GM12878 (cell line): ENCODE measurements around the gene OR11G2. TPM values are rescaled to one million over a fixed set of nuclear protein-coding genes. Genes with fewer than 3 reads are reported as not detected.
A peak's percentile ranks its signal among the peaks of the same experiment; 100 is the strongest.

Source experiments
- ATAC-seq: fragments of 200-7000 bp; cut with Tn5 transposase; 3 replicates; pipeline ENCODE4 v1.9.1; 2020; ENCODE audit warnings: mild to moderate bottlenecking, moderate library complexity
- BruUV-seq: library from RNA; stranded (reverse); fragments of 400-500 nt; replicated peaks from 2 replicates; lab custom pipeline; 2021; lab: Mats Ljungman, UMichigan
- CTCF ChIA-PET: fragments of 300-600 bp; sonication (Branson Sonifier 250); formaldehyde crosslinking; extraction: SDS; loops from one replicate; lab custom pipeline; 2021; ENCODE audit warnings: inconsistent platforms; lab: Yijun Ruan, JAX
- POLR2A ChIA-PET: fragments of 350-600 bp; formaldehyde crosslinking; extraction: SDS; loops from one replicate; lab custom pipeline; 2021; ENCODE audit warnings: inconsistent platforms; lab: Charles Lee
- RAD21 ChIA-PET: fragments of 300-600 bp; sonication (Branson Sonifier 250); formaldehyde crosslinking; loops from one replicate; lab custom pipeline; 2023; ENCODE audit warnings: antibody characterized with exemption; ENCODE audit not compliant: unreplicated experiment; lab: Charles Lee
- SMC1A ChIA-PET: fragments of 300-600 bp; sonication (Branson Sonifier 250); formaldehyde crosslinking; loops from one replicate; lab custom pipeline; 2023; ENCODE audit not compliant: unreplicated experiment, uncharacterized antibody; lab: Charles Lee
- DNase-seq: peaks from one replicate; pipeline ENCODE4 v3.0.0-alpha.2; 2011; ENCODE audit warnings: low read depth, low spot score
- FAIRE-seq: peaks from 3 replicates; lab custom pipeline; 2011; peaks lifted over from hg19 to GRCh38; lab: Jason Lieb, UNC
- H2AFZ ChIP-seq: 2 replicates; pipeline ENCODE4 v1.6.0; 2011; ENCODE audit warnings: low read depth, low read length, control low read depth; ENCODE audit not compliant: control insufficient read depth
- H3K27ac ChIP-seq: 2 replicates; pipeline ENCODE4 v1.5.1; 2011; ENCODE audit warnings: control low read depth; ENCODE audit not compliant: control insufficient read depth, insufficient read depth
- H3K27me3 ChIP-seq, 2 experiments: replicated peaks in 1 of 2; 2 replicates each; pipeline versions ENCODE4 v1.6.0 to v1.6.1; 2011; ENCODE audit warnings: low read length in 1 of 2; ENCODE audit not compliant: control insufficient read depth in 2 of 2, insufficient read depth in 2 of 2
- H3K36me3 ChIP-seq, 2 experiments: 2 replicates each; pipeline ENCODE4 v1.5.1; 2011; ENCODE audit warnings: low read length in 1 of 2; ENCODE audit not compliant: control insufficient read depth in 2 of 2, insufficient read depth in 2 of 2
- H3K4me1 ChIP-seq: 2 replicates; pipeline ENCODE4 v1.6.1; 2011; ENCODE audit warnings: mild to moderate bottlenecking, low read length, moderate library complexity, mixed read lengths; ENCODE audit not compliant: control insufficient read depth, insufficient read depth
- H3K4me2 ChIP-seq: 2 replicates; pipeline ENCODE4 v1.6.0; 2011; ENCODE audit warnings: control low read depth; ENCODE audit not compliant: control insufficient read depth, insufficient read depth
- H3K4me3 ChIP-seq: fragments of 200-600 bp; sonication (generic); 2 replicates; pipeline ENCODE4 v1.5.1; 2016
- H3K79me2 ChIP-seq: 2 replicates; pipeline ENCODE4 v1.6.0; 2011; ENCODE audit warnings: low read length; ENCODE audit not compliant: control insufficient read depth, insufficient read depth
- H3K9ac ChIP-seq: 2 replicates; pipeline ENCODE4 v1.8.0; 2011; ENCODE audit warnings: low read length, control low read depth, mixed read lengths; ENCODE audit not compliant: control insufficient read depth, insufficient read depth
- H3K9me3 ChIP-seq: replicated peaks from 3 replicates; pipeline ENCODE4 v1.5.1; 2011; ENCODE audit warnings: mild to moderate bottlenecking, low read length; ENCODE audit not compliant: control insufficient read depth, insufficient read depth
- H4K20me1 ChIP-seq: 2 replicates; pipeline ENCODE4 v1.6.0; 2011; ENCODE audit not compliant: control insufficient read depth, insufficient read depth
- CREB1 ChIP-seq: IDR thresholded peaks from 2 replicates; pipeline ENCODE4 v1.6.1; 2012; ENCODE audit warnings: low read depth, mild to moderate bottlenecking, inconsistent platforms
- CTCF ChIP-seq, 3 experiments: IDR thresholded peaks in 2 of 3; conservative IDR thresholded peaks in 1 of 3; 2 replicates each; pipeline ENCODE4 v1.5.1; 2011; ENCODE audit warnings: low read depth in 3 of 3, low read length in 3 of 3, mild to moderate bottlenecking in 3 of 3, control low read depth in 2 of 3, moderate library complexity in 2 of 3, inconsistent platforms in 1 of 3, mixed read lengths in 1 of 3; ENCODE audit not compliant: control insufficient read depth in 2 of 3, insufficient read depth in 1 of 3; ENCODE audit errors: extremely low read depth in 1 of 3
- EED ChIP-seq: sonication (generic); IDR thresholded peaks from 2 replicates; pipeline ENCODE4 v1.6.1; 2016; ENCODE audit warnings: antibody characterized with exemption, low read depth
- IKZF1 ChIP-seq: fragments of 450-650 bp; conservative IDR thresholded peaks from 2 replicates; pipeline ENCODE4 v1.6.1; 2017; ENCODE audit warnings: antibody characterized with exemption, mild to moderate bottlenecking
- IRF5 ChIP-seq: fragments of 450-650 bp; IDR thresholded peaks from 2 replicates; pipeline ENCODE4 v1.6.1; 2017; ENCODE audit warnings: borderline replicate concordance
- KLF5 ChIP-seq: fragments of 450-650 bp; IDR thresholded peaks from 2 replicates; pipeline ENCODE4 v1.6.1; 2014; ENCODE audit warnings: mild to moderate bottlenecking; ENCODE audit not compliant: partially characterized antibody
- PAX8 ChIP-seq: fragments of 450-650 bp; IDR thresholded peaks from 2 replicates; pipeline ENCODE4 v1.6.1; 2017; ENCODE audit warnings: mild to moderate bottlenecking, moderate library complexity
- POLR2AphosphoS2 ChIP-seq: IDR thresholded peaks from 2 replicates; pipeline ENCODE4 v1.6.1; 2011; ENCODE audit warnings: low read depth, mild to moderate bottlenecking, low read length, improper control_type of control experiment, moderate library complexity
- USF2 ChIP-seq: IDR thresholded peaks from 2 replicates; pipeline ENCODE4 v1.6.1; 2011; ENCODE audit warnings: low read depth, low read length, improper control_type of control experiment, borderline replicate concordance
- ZZZ3 ChIP-seq: IDR thresholded peaks from 2 replicates; pipeline ENCODE4 v1.6.1; 2011; ENCODE audit warnings: low read depth; ENCODE audit not compliant: control insufficient read depth, insufficient read length
- WGBS: methylation state at CpG from one replicate; pipeline ENCODE4 v1.1.6; 2016; ENCODE audit warnings: low lambda C conversion rate; ENCODE audit not compliant: insufficient replicate concordance, insufficient coverage; ENCODE audit errors: missing lambda C conversion rate; 5-methylcytosine and 5-hydroxymethylcytosine counted together
- in situ Hi-C: fragments of 300-500 bp; cut with MboI; formaldehyde crosslinking; loops from 9 replicates; pipeline ENCODE4 v1.14.3; 2018; ENCODE audit warnings: mixed read lengths
- intact Hi-C: fragments of 100-400 bp; cut with micrococcal nuclease; formaldehyde crosslinking; loops from one replicate; pipeline ENCODE4 v1.14.2; 2022; ENCODE audit not compliant: unreplicated experiment
- polyA plus RNA-seq, 11 experiments: library from polyadenylated mRNA; depleted of rRNA in 4 of 11; unstranded in 6 of 11; stranded (reverse) in 5 of 11; fragments of >200 nt; fragmentation: Nextera tagmentation in 4 of 11; fragmentation: Illumina TruSeq in 1 of 11; extraction: Ambion mirVana in 4 of 11; extraction: Trizol in 1 of 11; gene quantifications; 1 replicate in 1 of 11; 2 replicates in 10 of 11; pipeline versions ENCODE4 v1.2.1 to v1.2.3, GENCODE V29; 2011 to 2016; ENCODE audit warnings: inconsistent platforms in 2 of 11, missing spikeins in 2 of 11, low read depth in 1 of 11
- total RNA-seq, 4 experiments: library from RNA; depleted of rRNA in 3 of 4; stranded (reverse); fragments of >200 nt in 3 of 4; fragmentation: Illumina TruSeq in 1 of 4; extraction: Trizol in 1 of 4; gene quantifications; 2 replicates each; pipeline versions ENCODE4 v1.2.1 to v1.2.3, GENCODE V29; 2013 to 2021

The OR11G2 gene
- total and polyA plus RNA-seq, 10 of the 15 experiments (the other 5 are each of a cell fraction or from before 2014, with no cell fraction given): 0.08 TPM; not detected in 9

GRCh38 chr14:20143911-20144310, 46.8 kb upstream of the OR11G2 start:
- no peak overlapping the region for H3K4me2 ChIP-seq
- CTCF ChIA-PET: no interaction called here
- no peaks in the 10 kb centered on the region for H3K27me3 ChIP-seq
- H3K4me3 ChIP-seq: no peak overlapping the region
- no peak for FAIRE-seq
- no peak overlapping the region for H2AFZ ChIP-seq
- POLR2A ChIA-PET: no interaction called here
- RAD21 ChIA-PET: no interaction called here
- intact Hi-C loops (no loop called here), in situ Hi-C loops (loop anchor here (10.0 kb wide), 1 partner anchor 49 kb away; no protein-coding TSS in a partner anchor)
- no peak for DNase-seq
- WGBS: 9% methylated on average over 7 of the region's 7 CpGs
- H3K4me1 ChIP-seq: no peaks in the 10 kb centered on the region
- H3K79me2 ChIP-seq: no peaks in the 10 kb centered on the region
- no TSS peak for BruUV-seq
- SMC1A ChIA-PET: interaction anchor here (0.8 to 1.7 kb wide), 2 partner anchors 12 to 468 kb away, joined by 3 to 6 read pairs; no protein-coding TSS in a partner anchor
- H4K20me1 ChIP-seq: no peaks in the 10 kb centered on the region
- no peaks in the 10 kb centered on the region for H3K9me3 ChIP-seq
- H3K36me3 ChIP-seq: no peaks in the 10 kb centered on the region
- no peak for ATAC-seq
- H3K27ac ChIP-seq: no peak overlapping the region
- TF ChIP-seq CREB1: no peak
- peak in 2 of 3 experiments; percentile 14 to 23; a peak in 2 of 6 replicates for TF ChIP-seq CTCF (IDR thresholded peaks at IDR 0.05 in 2 of 3, conservative IDR thresholded peaks at IDR 0.05 in 1 of 3; ENCODE audit: control insufficient read depth in 2 of 3, extremely low read depth in 1 of 3, insufficient read depth in 1 of 3, low read depth in 3 of 3, low read length in 3 of 3)
- no peak overlapping the region for H3K9ac ChIP-seq

GRCh38 chr14:20144820-20145219, 45.9 kb upstream of the OR11G2 start:
- H4K20me1 ChIP-seq: no peaks in the 10 kb centered on the region
- no peaks in the 10 kb centered on the region for H3K4me1 ChIP-seq
- 0% methylated on average over 1 of the region's 1 CpG for WGBS
- TF ChIP-seq IRF5 (no peak), PAX8 (no peak), IKZF1 (no peak), USF2 (no peak), POLR2AphosphoS2 (no peak), ZZZ3 (no peak), EED (no peak), KLF5 (no peak)
- ChIA-PET RAD21 (no interaction called here), POLR2A (no interaction called here), CTCF (interaction anchor here (0.6 to 0.8 kb wide), 2 partner anchors 10 to 1414 kb away, joined by 3 read pairs; no protein-coding TSS in a partner anchor), SMC1A (interaction anchor here (0.8 to 1.7 kb wide), 2 partner anchors 13 to 467 kb away, joined by 3 to 6 read pairs; no protein-coding TSS in a partner anchor)
- in situ Hi-C loops: loop anchor here (10.0 kb wide), 1 partner anchor 50 kb away; no protein-coding TSS in a partner anchor
- H3K4me3 ChIP-seq: no peak overlapping the region
- H3K4me2 ChIP-seq: no peak overlapping the region
- BruUV-seq: no TSS peak
- no peak overlapping the region for H3K27ac ChIP-seq
- no peak overlapping the region for H3K9ac ChIP-seq
- intact Hi-C loops: no loop called here
- FAIRE-seq (no peak), DNase-seq (no peak), ATAC-seq (no peak)
- no peaks in the 10 kb centered on the region for H3K9me3 ChIP-seq
- no peaks in the 10 kb centered on the region for H3K36me3 ChIP-seq
- no peaks in the 10 kb centered on the region for H3K79me2 ChIP-seq
- H3K27me3 ChIP-seq: no peaks in the 10 kb centered on the region
- H2AFZ ChIP-seq: no peak overlapping the region
